ENCODE results near the gene KRT15. TPM values are rescaled to one million over a fixed set of nuclear protein-coding genes. Genes with fewer than 3 reads are reported as not detected.

The KRT15 gene
- total and polyA plus RNA-seq, 2 of the 4 experiments (the other 2 are of a cell fraction), result 2.9 to 5.3 TPM

GRCh38 chr17:41556306-41556705, 37.6 kb upstream of the KRT15 start:
- H4K20me1 ChIP-seq (ENCODE audit: insufficient read depth, low read length), result no peaks in the 10 kb centered on the region
- H3K4me2 ChIP-seq (ENCODE audit: low read depth, low read length), result no peak overlapping the region
- 72% methylated on average over 3 of the region's 5 CpGs; no CpG with 5 or more reads in 1 of the 2 experiments for WGBS, 2 experiments (ENCODE audit: extremely low coverage in 2 of 2, insufficient read length in 1 of 2)
- H2AK5ac ChIP-seq (ENCODE audit: low read depth, low read length), result no peak overlapping the region
- CTCF ChIA-PET, result no interaction called here
- no peaks in the 10 kb centered on the region for H3K9me3 ChIP-seq (ENCODE audit: control insufficient read depth, insufficient read depth, low read length)
- intact Hi-C loops (cut with micrococcal nuclease), result no loop called here
- H3K27me3 ChIP-seq (ENCODE audit: control insufficient read depth, insufficient read depth, low read length), result peaks cover 42% of the 10 kb centered on the region
- H3K9ac ChIP-seq (ENCODE audit: low read depth, low read length), result no peak overlapping the region
- H3K18ac ChIP-seq (ENCODE audit: low read depth, low read length), result no peak overlapping the region
- H3K79me1 ChIP-seq (ENCODE audit: low read depth in 1 of 2, low read length in 2 of 2), result no peaks in the 10 kb centered on the region
- H2BK120ac ChIP-seq (ENCODE audit: low read depth, low read length), result no peak overlapping the region
- H4K91ac ChIP-seq (ENCODE audit: insufficient read depth, low read depth, low read length), result no peak overlapping the region
- H3K56ac ChIP-seq (ENCODE audit: extremely low read depth, insufficient read depth, low read length), result no peak overlapping the region
- H4K8ac ChIP-seq (ENCODE audit: low read depth in 2 of 2, low read length in 2 of 2), result no peak overlapping the region
- H3K4me3 ChIP-seq (ENCODE audit: insufficient read depth, low read depth, low read length), result no peak overlapping the region
- H3K4ac ChIP-seq (ENCODE audit: low read depth, low read length), result no peak overlapping the region
- in situ Hi-C loops (cut with MboI; ENCODE audit: low sequenced_read_pairs), result loop anchor here (10.0 kb wide), 1 partner anchor 752 kb away; no protein-coding TSS in a partner anchor
- no peak overlapping the region for H2BK20ac ChIP-seq (ENCODE audit: low read depth, low read length)
- BruUV-seq (replicated peaks), result no TSS peak
- H3K4me1 ChIP-seq (ENCODE audit: control insufficient read depth, insufficient read depth, low read length), result no peaks in the 10 kb centered on the region
- no peak overlapping the region for H3K27ac ChIP-seq (ENCODE audit: insufficient read depth, low read length)
- no peak overlapping the region for H4K5ac ChIP-seq (ENCODE audit: low read depth, low read length)
- no peak overlapping the region for H2AFZ ChIP-seq (replicated peaks; ENCODE audit: low read length, poor library complexity)
- H3K14ac ChIP-seq (replicated peaks; ENCODE audit: low read depth, low read length), result no peak overlapping the region
- dilution Hi-C loops (cut with HindIII; ENCODE audit: low sequenced_read_pairs, unreplicated experiment), result no loop called here
- no peak overlapping the region for H2BK5ac ChIP-seq (ENCODE audit: low read depth, low read length, poor library complexity, severe bottlenecking)
- H3K36me3 ChIP-seq (ENCODE audit: control insufficient read depth, insufficient read depth, low read length), result no peaks in the 10 kb centered on the region
- ATAC-seq (ENCODE audit: low read depth) (no peak), DNase-seq (no peak)
- no peaks in the 10 kb centered on the region; the same call in 1 of the 2 replicates for H3K9me1 ChIP-seq (ENCODE audit: insufficient read depth, low read length)
- peak overlapping the region; percentile 14 for H2AK9ac ChIP-seq (replicated peaks; ENCODE audit: low read depth, low read length, poor library complexity)
- no peak overlapping the region for H2BK15ac ChIP-seq (ENCODE audit: low read depth, low read length)
- TF ChIP-seq RFX5 (IDR thresholded peaks at IDR 0.05; ENCODE audit: low read depth, low read length) (no peak), ELK1 (IDR thresholded peaks at IDR 0.05; ENCODE audit: borderline replicate concordance, low read depth, low read length) (no peak), CHD1 (IDR thresholded peaks at IDR 0.05; ENCODE audit: low read depth, low read length) (no peak), RAD21 (IDR thresholded peaks at IDR 0.05; ENCODE audit: low read length) (no peak), RCOR1 (IDR thresholded peaks at IDR 0.05; ENCODE audit: insufficient replicate concordance, low read length) (no peak), MAFK (IDR thresholded peaks at IDR 0.05; ENCODE audit: low read depth, low read length) (no peak), BHLHE40 (IDR thresholded peaks at IDR 0.05; ENCODE audit: low read depth, low read length) (no peak)
- POLR2A ChIA-PET (ENCODE audit: unreplicated experiment), result no interaction called here
- no peak overlapping the region for H3K23ac ChIP-seq (ENCODE audit: low read depth, low read length)
